HepG2 (cell line): Measurements from ENCODE around the gene OPRL1. TPM values are rescaled to one million over a fixed set of nuclear protein-coding genes. Genes with fewer than 3 reads are reported as not detected.

Source experiments
- BORCS8-MEF2B ChIP-seq: sonication (generic); formaldehyde crosslinking; IDR thresholded peaks from 2 replicates; pipeline ENCODE4 v1.8.0; 2022; ENCODE audit warnings: mild to moderate bottlenecking, missing genetic modification reagents
- HNRNPK ChIP-seq: fragments of 200-400 bp; formaldehyde crosslinking; IDR thresholded peaks from 2 replicates; pipeline ENCODE4 v1.6.1; 2018; ENCODE audit warnings: low read length, low read depth, moderate library complexity, mild to moderate bottlenecking; ENCODE audit not compliant: poor library complexity, severe bottlenecking
- KDM3A ChIP-seq: IDR thresholded peaks from 2 replicates; pipeline ENCODE4 v1.6.1; 2018; ENCODE audit warnings: low read depth, missing compliant biosample characterization
- MATR3 ChIP-seq: sonication (generic); formaldehyde crosslinking; IDR thresholded peaks from 2 replicates; pipeline ENCODE4 v1.4.0; 2020; ENCODE audit warnings: missing genetic modification reagents
- NFATC3 ChIP-seq: sonication (generic); formaldehyde crosslinking; IDR thresholded peaks from 2 replicates; pipeline ENCODE4 v1.5.1; 2020; ENCODE audit warnings: mild to moderate bottlenecking, missing genetic modification reagents
- NONO ChIP-seq, 2 experiments: fragments of 450-650 bp in 1 of 2; sonication (generic) in 1 of 2; formaldehyde crosslinking in 1 of 2; IDR thresholded peaks in 1 of 2; conservative IDR thresholded peaks in 1 of 2; 2 replicates each; pipeline versions ENCODE4 v1.6.1 to v1.8.0; 2017 to 2022; ENCODE audit warnings: mild to moderate bottlenecking in 1 of 2, missing genetic modification reagents in 1 of 2, moderate library complexity in 1 of 2
- SP5 ChIP-seq: IDR thresholded peaks from 2 replicates; pipeline ENCODE4 v1.6.1; 2016; ENCODE audit warnings: low read depth, borderline replicate concordance
- ZBTB40 ChIP-seq, 2 experiments: fragments of 450-650 bp in 1 of 2; sonication (generic) in 1 of 2; formaldehyde crosslinking in 1 of 2; IDR thresholded peaks; 2 replicates each; pipeline versions ENCODE4 v1.6.1 to v1.8.0; 2016 to 2022; ENCODE audit warnings: antibody characterized with exemption in 1 of 2, mild to moderate bottlenecking in 1 of 2, missing genetic modification reagents in 1 of 2
- ZNF260 ChIP-seq: sonication (generic); formaldehyde crosslinking; IDR thresholded peaks from 2 replicates; pipeline ENCODE4 v1.4.0; 2020; ENCODE audit warnings: missing genetic modification reagents, low read depth, mild to moderate bottlenecking, borderline replicate concordance
- ZNF317 ChIP-seq: sonication (generic); formaldehyde crosslinking; IDR thresholded peaks from 2 replicates; pipeline ENCODE4 v1.5.0; 2020; ENCODE audit warnings: mild to moderate bottlenecking, missing genetic modification reagents
- ZNF350 ChIP-seq: sonication (generic); formaldehyde crosslinking; IDR thresholded peaks from 2 replicates; pipeline ENCODE4 v1.4.0; 2020; ENCODE audit warnings: mild to moderate bottlenecking, low read depth, missing genetic modification reagents, borderline replicate concordance
- ZNF460 ChIP-seq: sonication (generic); formaldehyde crosslinking; IDR thresholded peaks from 2 replicates; pipeline ENCODE4 v1.5.1; 2020; ENCODE audit warnings: missing genetic modification reagents, mild to moderate bottlenecking, borderline replicate concordance
- ZNF547 ChIP-seq: sonication (generic); formaldehyde crosslinking; IDR thresholded peaks from 2 replicates; pipeline ENCODE4 v1.5.1; 2020; ENCODE audit warnings: mild to moderate bottlenecking, missing genetic modification reagents
- ZNF691 ChIP-seq: sonication (generic); formaldehyde crosslinking; IDR thresholded peaks from 2 replicates; pipeline ENCODE4 v1.4.0; 2020; ENCODE audit warnings: missing genetic modification reagents, low read depth, mild to moderate bottlenecking, borderline replicate concordance
- ZNF710 ChIP-seq: sonication (generic); formaldehyde crosslinking; IDR thresholded peaks from 2 replicates; pipeline ENCODE4 v1.5.0; 2020; ENCODE audit warnings: mild to moderate bottlenecking, missing genetic modification reagents, borderline replicate concordance
- polyA plus RNA-seq, 8 experiments: library from polyadenylated mRNA; depleted of rRNA in 3 of 8; stranded (reverse) in 7 of 8; unstranded in 1 of 8; fragments of >200 nt; fragmentation: Illumina TruSeq in 4 of 8; extraction: Trizol in 4 of 8; gene quantifications; 2 replicates each; pipeline versions ENCODE4 v1.2.1 to v1.2.3, GENCODE V29; 2011 to 2016; ENCODE audit warnings: low read depth in 4 of 8, missing spikeins in 1 of 8, mixed read lengths in 1 of 8; ENCODE audit not compliant: insufficient read depth in 1 of 8
- total RNA-seq, 5 experiments: library from RNA; depleted of rRNA; stranded (reverse); fragments of >200 nt; fragmentation: Illumina TruSeq; extraction: Trizol; gene quantifications; 2 replicates each; pipeline ENCODE4 v1.2.3, GENCODE V29; 2016; ENCODE audit warnings: low read depth in 1 of 5

The OPRL1 gene
- total and polyA plus RNA-seq, 2 of the 13 experiments (the other 11 are each of a cell fraction or from before 2014, with no cell fraction given), result 0.35 to 0.71 TPM

- TF ChIP-seq ZBTB40 (IDR thresholded peaks at IDR 0.05) (no peak), ZBTB40 (CRISPR knock-in tag; IDR thresholded peaks at IDR 0.05) (peak; percentile 82), ZNF350 (CRISPR knock-in tag) (no peak; the same call in 1 of the 2 replicates), ZNF260 (no peak), ZNF317 (CRISPR knock-in tag) (peak; percentile 71), MATR3 (CRISPR knock-in tag) (no peak), HNRNPK (no peak), NONO (IDR thresholded peaks at IDR 0.05) (no peak), NONO (CRISPR knock-in tag; conservative IDR thresholded peaks at IDR 0.05) (peak; percentile 60), ZNF691 (peak; percentile 92; the same call in 1 of the 2 replicates), ZNF460 (CRISPR knock-in tag) (no peak), KDM3A (no peak), ZNF547 (CRISPR knock-in tag) (peak; percentile 85), BORCS8-MEF2B (peak; percentile 82), SP5 (CRISPR knock-in tag) (0 out of 2 replicates have a peak, but pooled peaks have one; percentile 29), NFATC3 (CRISPR knock-in tag) (peak; percentile 11), ZNF710 (peak; percentile 19; the same call in 1 of the 2 replicates)
Observed at GRCh38 chr20:64056889-64057627, 22.8 kb upstream of the OPRL1 start (continued).
